Measurements from ENCODE around the gene PRKG1.

GRCh38 chr10:51235865-51236264, 161.6 kb downstream of the PRKG1 start:
- TF ChIP-seq, protein P1, sequence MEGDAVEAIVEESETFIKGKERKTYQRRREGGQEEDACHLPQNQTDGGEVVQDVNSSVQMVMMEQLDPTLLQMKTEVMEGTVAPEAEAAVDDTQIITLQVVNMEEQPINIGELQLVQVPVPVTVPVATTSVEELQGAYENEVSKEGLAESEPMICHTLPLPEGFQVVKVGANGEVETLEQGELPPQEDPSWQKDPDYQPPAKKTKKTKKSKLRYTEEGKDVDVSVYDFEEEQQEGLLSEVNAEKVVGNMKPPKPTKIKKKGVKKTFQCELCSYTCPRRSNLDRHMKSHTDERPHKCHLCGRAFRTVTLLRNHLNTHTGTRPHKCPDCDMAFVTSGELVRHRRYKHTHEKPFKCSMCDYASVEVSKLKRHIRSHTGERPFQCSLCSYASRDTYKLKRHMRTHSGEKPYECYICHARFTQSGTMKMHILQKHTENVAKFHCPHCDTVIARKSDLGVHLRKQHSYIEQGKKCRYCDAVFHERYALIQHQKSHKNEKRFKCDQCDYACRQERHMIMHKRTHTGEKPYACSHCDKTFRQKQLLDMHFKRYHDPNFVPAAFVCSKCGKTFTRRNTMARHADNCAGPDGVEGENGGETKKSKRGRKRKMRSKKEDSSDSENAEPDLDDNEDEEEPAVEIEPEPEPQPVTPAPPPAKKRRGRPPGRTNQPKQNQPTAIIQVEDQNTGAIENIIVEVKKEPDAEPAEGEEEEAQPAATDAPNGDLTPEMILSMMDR (IDR thresholded peaks at IDR 0.05): no peak
- TF ChIP-seq EZH2 (IDR thresholded peaks at IDR 0.05; ENCODE audit: borderline replicate concordance, insufficient read depth, low read depth, low read length, poor library complexity, severe bottlenecking): no peak

Data from B cell (primary cell).